H9 (cell line): Measurements from ENCODE around the gene FCGR1A. TPM values are rescaled to one million over a fixed set of nuclear protein-coding genes. Genes with fewer than 3 reads are reported as not detected.
"Not testable (repeated sequence)": the region's sequence is repeated elsewhere in the genome, so short reads cannot be mapped to it uniquely, and the experiment has no call there.

Experiments used
- DNase-seq: peaks from one replicate; pipeline ENCODE4 v3.0.0-alpha.2; 2017
- H2AFZ ChIP-seq: one replicate; pipeline ENCODE4 v1.6.1; 2013; ENCODE audit warnings: mild to moderate bottlenecking, low read length, control low read depth, moderate library complexity
- H2AK5ac ChIP-seq: 2 replicates; pipeline ENCODE4 v1.6.1; 2013; ENCODE audit warnings: low read length, control low read depth, mixed read lengths; ENCODE audit not compliant: insufficient read length
- H2BK120ac ChIP-seq: one replicate; pipeline ENCODE4 v1.6.1; 2013; ENCODE audit warnings: low read depth, mild to moderate bottlenecking, low read length, control low read depth, inconsistent platforms; ENCODE audit not compliant: poor library complexity, severe bottlenecking
- H2BK12ac ChIP-seq: 2 replicates; pipeline ENCODE4 v1.6.1; 2013; ENCODE audit warnings: low read length, control low read depth, mixed read lengths, low read depth; ENCODE audit not compliant: insufficient read length
- H2BK15ac ChIP-seq: 2 replicates; pipeline ENCODE4 v1.6.1; 2013; ENCODE audit warnings: low read depth, low read length, control low read depth
- H2BK20ac ChIP-seq: one replicate; pipeline ENCODE4 v1.6.1; 2013; ENCODE audit warnings: low read depth, mild to moderate bottlenecking, low read length, control low read depth, inconsistent platforms; ENCODE audit not compliant: poor library complexity, severe bottlenecking
- H2BK5ac ChIP-seq: 2 replicates; pipeline ENCODE4 v1.6.1; 2013; ENCODE audit warnings: low read length, control low read depth, mixed read lengths; ENCODE audit not compliant: insufficient read length
- H3K14ac ChIP-seq: 2 replicates; pipeline ENCODE4 v1.6.1; 2013; ENCODE audit warnings: low read length, control low read depth; ENCODE audit not compliant: insufficient read depth
- H3K18ac ChIP-seq: 2 replicates; pipeline ENCODE4 v1.6.1; 2013; ENCODE audit warnings: low read depth, mild to moderate bottlenecking, mixed read lengths, low read length, control low read depth; ENCODE audit not compliant: insufficient read length
- H3K23ac ChIP-seq: 2 replicates; pipeline ENCODE4 v1.6.1; 2013; ENCODE audit warnings: low read length, control low read depth, mixed read lengths, low read depth; ENCODE audit not compliant: insufficient read length
- H3K23me2 ChIP-seq: 2 replicates; pipeline ENCODE4 v1.6.1; 2013; ENCODE audit warnings: low read depth, mild to moderate bottlenecking, mixed read lengths, low read length, control low read depth; ENCODE audit not compliant: insufficient read length, poor library complexity, severe bottlenecking
- H3K27ac ChIP-seq: 2 replicates; pipeline ENCODE4 v1.5.1; 2013; ENCODE audit warnings: low read length, control low read depth, mixed read lengths, low read depth; ENCODE audit not compliant: insufficient read length
- H3K27me3 ChIP-seq: 2 replicates; pipeline ENCODE4 v1.6.1; 2013; ENCODE audit warnings: low read length, control low read depth, inconsistent platforms; ENCODE audit not compliant: insufficient read depth
- H3K4ac ChIP-seq: 2 replicates; pipeline ENCODE4 v1.6.1; 2013; ENCODE audit warnings: low read depth, mild to moderate bottlenecking, control low read depth, inconsistent platforms, low read length, moderate library complexity
- H3K4me1 ChIP-seq: 2 replicates; pipeline ENCODE4 v1.6.1; 2013; ENCODE audit warnings: low read length, control low read depth, inconsistent platforms; ENCODE audit not compliant: insufficient read depth
- H3K4me2 ChIP-seq: 2 replicates; pipeline ENCODE4 v1.6.1; 2013; ENCODE audit warnings: low read length, control low read depth, mixed read lengths; ENCODE audit not compliant: insufficient read length, insufficient read depth
- H3K56ac ChIP-seq: 2 replicates; pipeline ENCODE4 v1.6.1; 2013; ENCODE audit warnings: low read depth, mild to moderate bottlenecking, mixed read lengths, low read length, control low read depth; ENCODE audit not compliant: insufficient read length
- H3K79me1 ChIP-seq: 2 replicates; pipeline ENCODE4 v1.6.1; 2013; ENCODE audit warnings: low read depth, mild to moderate bottlenecking, moderate library complexity, low read length, control low read depth, inconsistent platforms; ENCODE audit not compliant: insufficient read depth, poor library complexity, severe bottlenecking
- H3K79me2 ChIP-seq: 2 replicates; pipeline ENCODE4 v1.6.1; 2013; ENCODE audit warnings: low read length, control low read depth, inconsistent platforms; ENCODE audit not compliant: insufficient read depth
- H3K9ac ChIP-seq: 2 replicates; pipeline ENCODE4 v1.6.1; 2013; ENCODE audit warnings: low read length, control low read depth, mixed read lengths; ENCODE audit not compliant: insufficient read length; ENCODE audit errors: extremely low read depth
- H3K9me3 ChIP-seq: one replicate; pipeline ENCODE4 v1.6.1; 2013; ENCODE audit warnings: low read depth, low read length, inconsistent platforms; ENCODE audit not compliant: control insufficient read depth
- H3T11ph ChIP-seq: one replicate; pipeline ENCODE4 v1.6.1; 2013; ENCODE audit warnings: mild to moderate bottlenecking, low read length, control low read depth, inconsistent platforms
- H4K20me1 ChIP-seq: one replicate; pipeline ENCODE4 v1.6.1; 2013; ENCODE audit not compliant: control insufficient read depth, insufficient read length, insufficient read depth
- H4K5ac ChIP-seq: 2 replicates; pipeline ENCODE4 v1.6.1; 2013; ENCODE audit warnings: low read depth, mild to moderate bottlenecking, mixed read lengths, low read length, control low read depth; ENCODE audit not compliant: insufficient read length
- H4K8ac ChIP-seq: replicated peaks from 2 replicates; pipeline ENCODE4 v1.6.1; 2013; ENCODE audit warnings: low read length, control low read depth, mixed read lengths, low read depth; ENCODE audit not compliant: insufficient read length
- H4K91ac ChIP-seq: 2 replicates; pipeline ENCODE4 v1.6.1; 2013; ENCODE audit warnings: low read depth, mild to moderate bottlenecking, moderate library complexity, mixed read lengths, low read length, control low read depth; ENCODE audit not compliant: insufficient read length
- H3K27ac Mint-ChIP-seq, 3 experiments: 2 replicates in 2 of 3; 3 replicates in 1 of 3; pipeline ENCODE4 v1.8.0; 2020 to 2021; ENCODE audit warnings: mixed read lengths in 3 of 3, mild to moderate bottlenecking in 1 of 3, moderate library complexity in 1 of 3
- H3K27me3 Mint-ChIP-seq: 2 replicates; pipeline ENCODE4 v1.8.0; 2021; ENCODE audit warnings: low read depth, mild to moderate bottlenecking, moderate library complexity, mixed read lengths
- H3K36me3 Mint-ChIP-seq, 3 experiments: 2 replicates in 2 of 3; 3 replicates in 1 of 3; pipeline ENCODE4 v1.8.0; 2020 to 2021; ENCODE audit warnings: low read depth in 3 of 3, mixed read lengths in 3 of 3; ENCODE audit not compliant: insufficient read depth in 1 of 3
- H3K4me1 Mint-ChIP-seq, 2 experiments: 2 replicates each; pipeline ENCODE4 v1.8.0; 2020; ENCODE audit warnings: mixed read lengths in 2 of 2
- H3K4me3 Mint-ChIP-seq, 2 experiments: 2 replicates in 1 of 2; 3 replicates in 1 of 2; pipeline ENCODE4 v1.8.0; 2020 to 2021; ENCODE audit warnings: mild to moderate bottlenecking in 2 of 2, mixed read lengths in 2 of 2, moderate library complexity in 1 of 2
- H3K9me3 Mint-ChIP-seq, 2 experiments: 2 replicates in 1 of 2; 3 replicates in 1 of 2; pipeline ENCODE4 v1.8.0; 2020; ENCODE audit warnings: mild to moderate bottlenecking in 2 of 2, mixed read lengths in 2 of 2, moderate library complexity in 1 of 2
- WGBS: extraction: QIAGEN DNeasy Blood & Tissue Kit; methylation state at CpG from one replicate; pipeline ENCODE4 v1.1.7; 2013; ENCODE audit warnings: missing lambda C conversion rate, low lambda C conversion rate, mixed read lengths; ENCODE audit not compliant: insufficient read length; ENCODE audit errors: extremely low coverage; 5-methylcytosine and 5-hydroxymethylcytosine counted together
- total RNA-seq: library from RNA; stranded (reverse); gene quantifications from 2 replicates; pipeline ENCODE4 v1.2.1, GENCODE V29; 2021

The FCGR1A gene
- total RNA-seq, 1 experiment from 2014 or later, result not detected

DNA sequence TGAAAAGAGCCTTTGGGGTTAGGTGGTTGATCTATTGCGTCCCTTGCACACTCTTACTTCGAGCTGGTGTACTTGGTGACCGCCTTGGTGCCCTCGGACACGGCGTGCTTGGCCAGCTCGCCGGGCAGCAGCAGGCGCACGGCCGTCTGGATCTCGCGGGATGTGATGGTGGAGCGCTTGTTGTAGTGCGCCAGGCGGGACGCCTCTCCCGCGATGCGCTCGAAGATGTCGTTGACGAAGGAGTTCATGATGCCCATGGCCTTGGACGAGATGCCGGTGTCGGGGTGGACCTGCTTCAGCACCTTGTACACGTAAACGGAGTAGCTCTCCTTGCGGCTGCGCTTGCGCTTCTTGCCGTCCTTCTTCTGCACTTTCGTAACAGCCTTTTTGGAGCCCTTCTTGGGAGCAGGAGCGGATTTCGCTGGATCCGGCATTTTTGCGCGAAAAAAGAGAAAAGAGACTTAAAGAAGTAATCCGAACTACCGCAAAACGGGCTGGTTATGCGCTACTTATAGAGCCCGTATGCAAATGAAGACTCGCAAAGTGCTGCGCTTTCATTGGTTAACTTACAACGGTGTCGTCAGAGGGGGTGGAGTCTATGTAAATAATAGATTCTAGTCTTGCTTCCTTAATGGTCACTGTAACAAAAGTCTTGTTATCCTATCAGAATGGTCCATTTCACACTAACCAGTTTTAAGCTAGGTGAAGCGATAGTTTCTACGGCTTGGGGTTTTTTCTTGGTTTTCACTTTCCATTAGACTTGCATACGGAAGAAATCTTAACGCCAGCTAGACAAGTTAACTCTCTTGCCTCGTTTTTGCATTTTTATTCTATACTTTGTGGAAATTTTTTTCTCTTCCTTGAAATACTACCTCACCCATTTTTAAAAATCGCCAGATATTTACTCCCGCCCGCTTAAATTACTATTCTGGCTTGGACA is 29.7 kb downstream of the FCGR1A start:
- not testable (repeated sequence) for H2BK120ac ChIP-seq, H3T11ph ChIP-seq, H4K8ac ChIP-seq, H2BK20ac ChIP-seq, H3K27me3 Mint-ChIP-seq, H2BK12ac ChIP-seq, H3K23me2 ChIP-seq, H3K79me2 ChIP-seq, H3K4me1 Mint-ChIP-seq, H4K5ac ChIP-seq, H4K20me1 ChIP-seq, H2BK5ac ChIP-seq, H3K14ac ChIP-seq, H3K79me1 ChIP-seq, H3K9me3 ChIP-seq, H2AFZ ChIP-seq, H2BK15ac ChIP-seq, H3K18ac ChIP-seq, H3K4me1 ChIP-seq, H2AK5ac ChIP-seq, H3K56ac ChIP-seq, H4K91ac ChIP-seq, H3K36me3 Mint-ChIP-seq, H3K23ac ChIP-seq, H3K27me3 ChIP-seq, H3K4ac ChIP-seq, H3K9me3 Mint-ChIP-seq
- Mint-ChIP-seq H3K4me3 (peak overlapping the region; percentile 83 to 95), H3K27ac (peak overlapping the region; percentile 98 to 99 (median 98))
- no CpG with 5 or more reads among the region's 55 CpGs for WGBS
- Histone ChIP-seq H3K27ac (peak overlapping the region; percentile 64), H3K9ac (peak overlapping the region; percentile 39), H3K4me2 (peak overlapping the region; percentile 60)
- DNase-seq, result peak; percentile 80

DNA sequence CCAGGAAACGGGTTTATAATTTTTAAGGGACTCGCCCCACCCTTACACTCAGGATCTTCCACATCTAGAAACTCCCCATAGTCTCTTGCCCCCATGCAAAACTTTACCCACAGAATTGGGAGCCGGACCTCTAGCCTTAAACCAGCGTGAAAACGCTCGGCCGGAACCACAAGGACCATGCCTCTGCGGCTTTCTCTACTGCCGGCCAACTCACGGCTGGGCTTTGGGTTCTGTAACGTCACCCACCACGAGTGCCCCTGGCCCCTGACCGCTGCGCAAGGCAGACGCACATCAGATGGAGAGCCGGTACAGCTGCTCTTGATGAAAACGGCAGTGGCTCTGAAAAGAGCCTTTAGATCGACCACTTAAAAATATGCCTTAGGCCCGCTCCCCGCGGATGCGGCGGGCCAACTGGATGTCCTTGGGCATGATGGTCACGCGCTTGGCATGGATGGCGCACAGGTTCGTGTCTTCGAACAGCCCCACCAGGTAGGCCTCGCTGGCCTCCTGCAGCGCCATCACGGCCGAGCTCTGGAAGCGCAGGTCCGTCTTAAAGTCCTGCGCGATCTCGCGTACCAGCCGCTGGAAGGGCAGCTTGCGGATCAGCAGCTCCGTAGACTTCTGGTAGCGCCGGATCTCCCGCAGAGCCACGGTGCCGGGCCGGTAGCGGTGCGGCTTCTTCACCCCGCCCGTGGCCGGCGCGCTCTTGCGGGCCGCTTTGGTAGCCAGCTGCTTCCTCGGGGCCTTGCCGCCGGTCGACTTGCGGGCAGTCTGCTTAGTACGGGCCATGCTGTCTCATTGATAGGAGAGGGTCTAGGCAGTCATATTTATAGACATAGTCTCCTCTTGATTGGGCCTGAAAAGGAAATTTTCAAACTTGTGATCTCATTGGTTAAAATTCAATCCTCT is 30.7 kb downstream of the FCGR1A start:
- H3K4ac ChIP-seq, H2AK5ac ChIP-seq, H4K20me1 ChIP-seq, H3K79me2 ChIP-seq, H3K4me1 Mint-ChIP-seq, H3K79me1 ChIP-seq, H2BK12ac ChIP-seq, H3K27ac ChIP-seq, H3K56ac ChIP-seq, H3K9me3 Mint-ChIP-seq, H2AFZ ChIP-seq, H3K23me2 ChIP-seq, H3K27me3 ChIP-seq, H4K8ac ChIP-seq, H4K91ac ChIP-seq, H3K9me3 ChIP-seq, H2BK20ac ChIP-seq, H4K5ac ChIP-seq, H3K4me1 ChIP-seq, H2BK15ac ChIP-seq, H3K36me3 Mint-ChIP-seq, H3K18ac ChIP-seq, H2BK5ac ChIP-seq, H2BK120ac ChIP-seq, H3T11ph ChIP-seq, H3K23ac ChIP-seq, H3K27me3 Mint-ChIP-seq: not testable (repeated sequence)
- Histone ChIP-seq H3K14ac (peak overlapping the region; percentile 45), H3K4me2 (peak overlapping the region; percentile 47), H3K9ac (peak overlapping the region; percentile 66)
- peak overlapping the region; percentile 83 to 95 for H3K4me3 Mint-ChIP-seq
- no CpG with 5 or more reads among the region's 62 CpGs for WGBS
- DNase-seq, result peak; percentile 58
- peak overlapping the region in 2 of 3 experiments; percentile 85 to 98; a peak in 4 of 7 replicates for H3K27ac Mint-ChIP-seq
